Measurements from ENCODE around the gene TRIM38. TPM values are rescaled to one million over a fixed set of nuclear protein-coding genes. Genes with fewer than 3 reads are reported as not detected.

Gene TRIM38
- total and polyA plus RNA-seq, 2 of the 13 experiments (the other 11 are each of a cell fraction or from before 2014, with no cell fraction given): 2.5 to 3.1 TPM

DNA sequence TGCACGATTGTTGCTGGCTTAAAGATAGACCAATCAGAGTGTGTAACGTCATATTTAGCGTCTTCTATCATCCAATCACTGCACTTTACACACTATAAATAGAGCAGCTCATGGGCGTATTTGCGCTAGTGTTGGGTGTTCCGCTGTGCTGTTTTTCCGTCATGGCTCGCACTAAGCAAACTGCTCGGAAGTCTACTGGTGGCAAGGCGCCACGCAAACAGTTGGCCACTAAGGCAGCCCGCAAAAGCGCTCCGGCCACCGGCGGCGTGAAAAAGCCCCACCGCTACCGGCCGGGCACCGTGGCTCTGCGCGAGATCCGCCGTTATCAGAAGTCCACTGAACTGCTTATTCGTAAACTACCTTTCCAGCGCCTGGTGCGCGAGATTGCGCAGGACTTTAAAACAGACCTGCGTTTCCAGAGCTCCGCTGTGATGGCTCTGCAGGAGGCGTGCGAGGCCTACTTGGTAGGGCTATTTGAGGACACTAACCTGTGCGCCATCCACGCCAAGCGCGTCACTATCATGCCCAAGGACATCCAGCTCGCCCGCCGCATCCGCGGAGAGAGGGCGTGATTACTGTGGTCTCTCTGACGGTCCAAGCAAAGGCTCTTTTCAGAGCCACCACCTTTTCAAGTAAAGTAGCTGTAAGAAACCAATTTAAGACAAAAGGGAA, 57.9 kb downstream of the TRIM38 start (continued):
- TF ChIP-seq, protein P1, sequence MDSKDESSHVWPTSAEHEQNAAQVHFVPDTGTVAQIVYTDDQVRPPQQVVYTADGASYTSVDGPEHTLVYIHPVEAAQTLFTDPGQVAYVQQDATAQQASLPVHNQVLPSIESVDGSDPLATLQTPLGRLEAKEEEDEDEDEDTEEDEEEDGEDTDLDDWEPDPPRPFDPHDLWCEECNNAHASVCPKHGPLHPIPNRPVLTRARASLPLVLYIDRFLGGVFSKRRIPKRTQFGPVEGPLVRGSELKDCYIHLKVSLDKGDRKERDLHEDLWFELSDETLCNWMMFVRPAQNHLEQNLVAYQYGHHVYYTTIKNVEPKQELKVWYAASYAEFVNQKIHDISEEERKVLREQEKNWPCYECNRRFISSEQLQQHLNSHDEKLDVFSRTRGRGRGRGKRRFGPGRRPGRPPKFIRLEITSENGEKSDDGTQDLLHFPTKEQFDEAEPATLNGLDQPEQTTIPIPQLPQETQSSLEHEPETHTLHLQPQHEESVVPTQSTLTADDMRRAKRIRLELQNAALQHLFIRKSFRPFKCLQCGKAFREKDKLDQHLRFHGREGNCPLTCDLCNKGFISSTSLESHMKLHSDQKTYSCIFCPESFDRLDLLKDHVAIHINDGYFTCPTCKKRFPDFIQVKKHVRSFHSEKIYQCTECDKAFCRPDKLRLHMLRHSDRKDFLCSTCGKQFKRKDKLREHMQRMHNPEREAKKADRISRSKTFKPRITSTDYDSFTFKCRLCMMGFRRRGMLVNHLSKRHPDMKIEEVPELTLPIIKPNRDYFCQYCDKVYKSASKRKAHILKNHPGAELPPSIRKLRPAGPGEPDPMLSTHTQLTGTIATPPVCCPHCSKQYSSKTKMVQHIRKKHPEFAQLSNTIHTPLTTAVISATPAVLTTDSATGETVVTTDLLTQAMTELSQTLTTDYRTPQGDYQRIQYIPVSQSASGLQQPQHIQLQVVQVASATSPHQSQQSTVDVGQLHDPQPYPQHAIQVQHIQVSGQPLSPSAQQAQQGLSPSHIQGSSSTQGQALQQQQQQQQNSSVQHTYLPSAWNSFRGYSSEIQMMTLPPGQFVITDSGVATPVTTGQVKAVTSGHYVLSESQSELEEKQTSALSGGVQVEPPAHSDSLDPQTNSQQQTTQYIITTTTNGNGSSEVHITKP (CRISPR knock-in tag; IDR thresholded peaks at IDR 0.05; ENCODE audit: low read depth): no peak
- TF ChIP-seq, protein P2, sequence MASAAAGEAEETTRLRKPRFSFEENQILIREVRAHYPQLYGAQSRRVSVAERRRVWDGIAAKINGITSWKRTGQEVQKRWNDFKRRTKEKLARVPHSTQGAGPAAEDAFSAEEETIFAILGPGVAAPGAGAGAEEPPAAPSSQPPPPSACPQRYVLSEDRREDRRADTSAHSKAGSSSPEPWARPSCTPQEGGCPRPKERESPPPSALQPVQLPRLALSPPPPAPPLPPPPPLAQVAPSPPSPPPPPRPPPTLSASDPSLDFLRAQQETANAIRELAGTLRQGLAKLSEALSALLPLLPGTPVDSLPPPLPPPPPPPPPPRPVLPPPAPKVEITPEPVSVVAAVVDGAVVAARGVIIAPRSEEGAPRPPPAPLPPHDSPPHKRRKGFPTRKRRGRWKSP (CRISPR knock-in tag; IDR thresholded peaks at IDR 0.05): 0 out of 2 replicates have a peak, but pooled peaks have one; percentile 21
- TF ChIP-seq ZNF629 (CRISPR knock-in tag; conservative IDR thresholded peaks at IDR 0.05): no peak
- no peak for TF ChIP-seq ZNF614 (CRISPR knock-in tag; IDR thresholded peaks at IDR 0.05; ENCODE audit: borderline replicate concordance)
- peak; percentile 61 for TF ChIP-seq AGO2 (optimal IDR thresholded peaks at IDR 0.05; ENCODE audit: low read depth, low read length)
- TF ChIP-seq KAT2B (IDR thresholded peaks at IDR 0.05; ENCODE audit: borderline replicate concordance, low read depth, low read length): no peak
- TF ChIP-seq SIN3A (IDR thresholded peaks at IDR 0.05; ENCODE audit: borderline replicate concordance, low read depth, low read length): no peak
- no peak for TF ChIP-seq ZNF841 (CRISPR knock-in tag; IDR thresholded peaks at IDR 0.05; ENCODE audit: borderline replicate concordance)
- TF ChIP-seq TCF12 (IDR thresholded peaks at IDR 0.05): no peak
- no peak for TF ChIP-seq TCF12 (CRISPR knock-in tag; IDR thresholded peaks at IDR 0.05)
- no peak for TF ChIP-seq ZNF839 (CRISPR knock-in tag; IDR thresholded peaks at IDR 0.05; ENCODE audit: borderline replicate concordance)
- peak; percentile 37; the same call in 1 of the 2 replicates for TF ChIP-seq ZNF225 (CRISPR knock-in tag; IDR thresholded peaks at IDR 0.05)
- TF ChIP-seq NFATC3 (CRISPR knock-in tag; IDR thresholded peaks at IDR 0.05): no peak
- no peak for TF ChIP-seq ZNF484 (CRISPR knock-in tag; IDR thresholded peaks at IDR 0.05; ENCODE audit: borderline replicate concordance, low read depth)
- TF ChIP-seq, protein P3, sequence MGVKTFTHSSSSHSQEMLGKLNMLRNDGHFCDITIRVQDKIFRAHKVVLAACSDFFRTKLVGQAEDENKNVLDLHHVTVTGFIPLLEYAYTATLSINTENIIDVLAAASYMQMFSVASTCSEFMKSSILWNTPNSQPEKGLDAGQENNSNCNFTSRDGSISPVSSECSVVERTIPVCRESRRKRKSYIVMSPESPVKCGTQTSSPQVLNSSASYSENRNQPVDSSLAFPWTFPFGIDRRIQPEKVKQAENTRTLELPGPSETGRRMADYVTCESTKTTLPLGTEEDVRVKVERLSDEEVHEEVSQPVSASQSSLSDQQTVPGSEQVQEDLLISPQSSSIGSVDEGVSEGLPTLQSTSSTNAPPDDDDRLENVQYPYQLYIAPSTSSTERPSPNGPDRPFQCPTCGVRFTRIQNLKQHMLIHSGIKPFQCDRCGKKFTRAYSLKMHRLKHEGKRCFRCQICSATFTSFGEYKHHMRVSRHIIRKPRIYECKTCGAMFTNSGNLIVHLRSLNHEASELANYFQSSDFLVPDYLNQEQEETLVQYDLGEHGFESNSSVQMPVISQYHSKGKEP (CRISPR knock-in tag; IDR thresholded peaks at IDR 0.05): no peak
- TF ChIP-seq GABPA (IDR thresholded peaks at IDR 0.05; ENCODE audit: low read depth, low read length): no peak
- no peak for TF ChIP-seq GABPA (CRISPR knock-in tag; IDR thresholded peaks at IDR 0.05; ENCODE audit: low read depth)
- TF ChIP-seq, protein P4, sequence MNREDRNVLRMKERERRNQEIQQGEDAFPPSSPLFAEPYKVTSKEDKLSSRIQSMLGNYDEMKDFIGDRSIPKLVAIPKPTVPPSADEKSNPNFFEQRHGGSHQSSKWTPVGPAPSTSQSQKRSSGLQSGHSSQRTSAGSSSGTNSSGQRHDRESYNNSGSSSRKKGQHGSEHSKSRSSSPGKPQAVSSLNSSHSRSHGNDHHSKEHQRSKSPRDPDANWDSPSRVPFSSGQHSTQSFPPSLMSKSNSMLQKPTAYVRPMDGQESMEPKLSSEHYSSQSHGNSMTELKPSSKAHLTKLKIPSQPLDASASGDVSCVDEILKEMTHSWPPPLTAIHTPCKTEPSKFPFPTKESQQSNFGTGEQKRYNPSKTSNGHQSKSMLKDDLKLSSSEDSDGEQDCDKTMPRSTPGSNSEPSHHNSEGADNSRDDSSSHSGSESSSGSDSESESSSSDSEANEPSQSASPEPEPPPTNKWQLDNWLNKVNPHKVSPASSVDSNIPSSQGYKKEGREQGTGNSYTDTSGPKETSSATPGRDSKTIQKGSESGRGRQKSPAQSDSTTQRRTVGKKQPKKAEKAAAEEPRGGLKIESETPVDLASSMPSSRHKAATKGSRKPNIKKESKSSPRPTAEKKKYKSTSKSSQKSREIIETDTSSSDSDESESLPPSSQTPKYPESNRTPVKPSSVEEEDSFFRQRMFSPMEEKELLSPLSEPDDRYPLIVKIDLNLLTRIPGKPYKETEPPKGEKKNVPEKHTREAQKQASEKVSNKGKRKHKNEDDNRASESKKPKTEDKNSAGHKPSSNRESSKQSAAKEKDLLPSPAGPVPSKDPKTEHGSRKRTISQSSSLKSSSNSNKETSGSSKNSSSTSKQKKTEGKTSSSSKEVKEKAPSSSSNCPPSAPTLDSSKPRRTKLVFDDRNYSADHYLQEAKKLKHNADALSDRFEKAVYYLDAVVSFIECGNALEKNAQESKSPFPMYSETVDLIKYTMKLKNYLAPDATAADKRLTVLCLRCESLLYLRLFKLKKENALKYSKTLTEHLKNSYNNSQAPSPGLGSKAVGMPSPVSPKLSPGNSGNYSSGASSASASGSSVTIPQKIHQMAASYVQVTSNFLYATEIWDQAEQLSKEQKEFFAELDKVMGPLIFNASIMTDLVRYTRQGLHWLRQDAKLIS (CRISPR knock-in tag; IDR thresholded peaks at IDR 0.05): no peak
